HFFc6 (cell line): ENCODE measurements around the gene RAB11B. TPM values are rescaled to one million over a fixed set of nuclear protein-coding genes. Genes with fewer than 3 reads are reported as not detected.

ENCODE experiments used
- DNase-seq: peaks from one replicate; pipeline ENCODE4 v3.0.0-alpha.2; 2018
- H3K27ac Mint-ChIP-seq: 2 replicates; pipeline ENCODE4 v1.8.0; 2020; ENCODE audit warnings: mild to moderate bottlenecking, mixed read lengths
- H3K27me3 Mint-ChIP-seq: 2 replicates; pipeline ENCODE4 v1.8.0; 2021; ENCODE audit warnings: mild to moderate bottlenecking, moderate library complexity, mixed read lengths; ENCODE audit not compliant: insufficient read depth
- H3K36me3 Mint-ChIP-seq: 2 replicates; pipeline ENCODE4 v1.8.0; 2021; ENCODE audit warnings: low read depth, mixed read lengths
- H3K4me1 Mint-ChIP-seq: 2 replicates; pipeline ENCODE4 v1.8.0; 2020; ENCODE audit warnings: low read depth, mixed read lengths
- H3K4me3 Mint-ChIP-seq: 2 replicates; pipeline ENCODE4 v1.8.0; 2020; ENCODE audit warnings: mild to moderate bottlenecking, moderate library complexity, mixed read lengths
- H3K9me3 Mint-ChIP-seq: 2 replicates; pipeline ENCODE4 v1.8.0; 2020; ENCODE audit warnings: mild to moderate bottlenecking, mixed read lengths
- total RNA-seq, 6 experiments: library from RNA; stranded (reverse); fragmentation: NEBNext Ultra II Directional; extraction: Animal tissue kit (Norgen Biotek cat#: 25700); gene quantifications; 2 replicates in 1 of 6; 3 replicates in 5 of 6; pipeline ENCODE4 v1.2.3, GENCODE V29; 2021
- TF ChIP-seq, protein P1 (sequence below): fragments of 200-600 bp; sonication (generic); IDR thresholded peaks from 2 replicates; pipeline ENCODE4 v1.5.0; 2021; ENCODE audit warnings: antibody characterized with exemption, mild to moderate bottlenecking

Gene RAB11B
- total RNA-seq, 6 experiments from 2014 or later: 82.5 to 107 (median 92.4) TPM

- TF ChIP-seq, protein P1, sequence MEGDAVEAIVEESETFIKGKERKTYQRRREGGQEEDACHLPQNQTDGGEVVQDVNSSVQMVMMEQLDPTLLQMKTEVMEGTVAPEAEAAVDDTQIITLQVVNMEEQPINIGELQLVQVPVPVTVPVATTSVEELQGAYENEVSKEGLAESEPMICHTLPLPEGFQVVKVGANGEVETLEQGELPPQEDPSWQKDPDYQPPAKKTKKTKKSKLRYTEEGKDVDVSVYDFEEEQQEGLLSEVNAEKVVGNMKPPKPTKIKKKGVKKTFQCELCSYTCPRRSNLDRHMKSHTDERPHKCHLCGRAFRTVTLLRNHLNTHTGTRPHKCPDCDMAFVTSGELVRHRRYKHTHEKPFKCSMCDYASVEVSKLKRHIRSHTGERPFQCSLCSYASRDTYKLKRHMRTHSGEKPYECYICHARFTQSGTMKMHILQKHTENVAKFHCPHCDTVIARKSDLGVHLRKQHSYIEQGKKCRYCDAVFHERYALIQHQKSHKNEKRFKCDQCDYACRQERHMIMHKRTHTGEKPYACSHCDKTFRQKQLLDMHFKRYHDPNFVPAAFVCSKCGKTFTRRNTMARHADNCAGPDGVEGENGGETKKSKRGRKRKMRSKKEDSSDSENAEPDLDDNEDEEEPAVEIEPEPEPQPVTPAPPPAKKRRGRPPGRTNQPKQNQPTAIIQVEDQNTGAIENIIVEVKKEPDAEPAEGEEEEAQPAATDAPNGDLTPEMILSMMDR: no peak
- Mint-ChIP-seq H3K27me3 (peaks cover 4% of the 10 kb centered on the region; the same call in 1 of the 2 replicates), H3K36me3 (no peaks in the 10 kb centered on the region; the same call in 1 of the 2 replicates), H3K9me3 (no peaks in the 10 kb centered on the region), H3K27ac (no peak overlapping the region), H3K4me3 (no peak overlapping the region), H3K4me1 (peaks cover 38% of the 10 kb centered on the region)
- no peak for DNase-seq
Measured at GRCh38 chr19:8396185-8396562, 6.0 kb downstream of the RAB11B start.

- no peaks in the 10 kb centered on the region for H3K9me3 Mint-ChIP-seq
- no peak overlapping the region; the same call in 1 of the 2 replicates for H3K4me3 Mint-ChIP-seq
- no peaks in the 10 kb centered on the region; the same call in 1 of the 2 replicates for H3K36me3 Mint-ChIP-seq
- peaks cover 38% of the 10 kb centered on the region for H3K4me1 Mint-ChIP-seq
- DNase-seq: peak; percentile 30
- H3K27me3 Mint-ChIP-seq: peaks cover 4% of the 10 kb centered on the region; the same call in 1 of the 2 replicates
- no peak overlapping the region for H3K27ac Mint-ChIP-seq
- TF ChIP-seq, protein P1: peak; percentile 76
Measured at GRCh38 chr19:8396563-8397203, 6.5 kb downstream of the RAB11B start.

GRCh38 chr19:8397271-8397670, 7.1 kb downstream of the RAB11B start:
- DNase-seq: no peak
- TF ChIP-seq, protein P1: no peak
- Mint-ChIP-seq H3K36me3 (no peaks in the 10 kb centered on the region; the same call in 1 of the 2 replicates), H3K4me1 (peaks cover 38% of the 10 kb centered on the region), H3K9me3 (no peaks in the 10 kb centered on the region), H3K27me3 (peaks cover 4% of the 10 kb centered on the region), H3K4me3 (no peak overlapping the region; the same call in 1 of the 2 replicates), H3K27ac (peak overlapping the region; percentile 19; the same call in 1 of the 2 replicates)

- Mint-ChIP-seq H3K27ac (no peak overlapping the region), H3K4me1 (peaks cover 37% of the 10 kb centered on the region), H3K27me3 (peaks cover 4% of the 10 kb centered on the region), H3K9me3 (no peaks in the 10 kb centered on the region), H3K4me3 (no peak overlapping the region), H3K36me3 (no peaks in the 10 kb centered on the region; the same call in 1 of the 2 replicates)
- no peak for DNase-seq
- TF ChIP-seq, protein P1: no peak
Measured at GRCh38 chr19:8397746-8398310, 7.7 kb downstream of the RAB11B start.

- peaks cover 33% of the 10 kb centered on the region for H3K4me1 Mint-ChIP-seq
- H3K36me3 Mint-ChIP-seq: no peaks in the 10 kb centered on the region; the same call in 1 of the 2 replicates
- H3K27me3 Mint-ChIP-seq: peaks cover 4% of the 10 kb centered on the region
- no peak for DNase-seq
- no peak overlapping the region for H3K27ac Mint-ChIP-seq
- no peak overlapping the region for H3K4me3 Mint-ChIP-seq
- TF ChIP-seq, protein P1: no peak
- H3K9me3 Mint-ChIP-seq: no peaks in the 10 kb centered on the region
Measured at GRCh38 chr19:8398311-8398771, 8.2 kb downstream of the RAB11B start.
